Measurements from ENCODE around the gene ISL2. TPM values are rescaled to one million over a fixed set of nuclear protein-coding genes. Genes with fewer than 3 reads are reported as not detected.

Gene ISL2
- total RNA-seq, 1 donor from 2014 or later = 4.5 TPM

GRCh38 chr15:76321602-76322001 is 15.0 kb upstream of the ISL2 start:
- DNase-seq (ENCODE audit: extremely low spot score, unreplicated experiment) = no peak
- TF ChIP-seq CTCF (conservative IDR thresholded peaks at IDR 0.05) = no peak
- Mint-ChIP-seq H3K4me3 (no peak overlapping the region), H3K4me1 (ENCODE audit: unreplicated experiment) (no peaks in the 10 kb centered on the region), H3K27ac (no peak overlapping the region), H3K36me3 (no peaks in the 10 kb centered on the region), H3K9me3 (no peaks in the 10 kb centered on the region), H3K27me3 (peaks cover 29% of the 10 kb centered on the region)

- Mint-ChIP-seq H3K36me3 (no peaks in the 10 kb centered on the region), H3K4me3 (no peak overlapping the region), H3K4me1 (ENCODE audit: unreplicated experiment) (no peaks in the 10 kb centered on the region), H3K27me3 (peaks cover 41% of the 10 kb centered on the region), H3K27ac (no peak overlapping the region), H3K9me3 (no peaks in the 10 kb centered on the region)
- DNase-seq (ENCODE audit: extremely low spot score, unreplicated experiment) = no peak
- no peak for TF ChIP-seq CTCF (conservative IDR thresholded peaks at IDR 0.05)
These were observed 12.5 kb upstream of the ISL2 start for GRCh38 chr15:76324066-76324465.

- H3K4me1 Mint-ChIP-seq (ENCODE audit: unreplicated experiment) = no peaks in the 10 kb centered on the region
These were observed 10.9 kb upstream of the ISL2 start for GRCh38 chr15:76325704-76326103.

GRCh38 chr15:76327191-76328105 is 9.1 kb upstream of the ISL2 start:
- Mint-ChIP-seq H3K36me3 (no peaks in the 10 kb centered on the region), H3K27ac (no peak overlapping the region), H3K27me3 (peaks cover 53% of the 10 kb centered on the region), H3K4me3 (no peak overlapping the region), H3K9me3 (no peaks in the 10 kb centered on the region), H3K4me1 (ENCODE audit: unreplicated experiment) (no peaks in the 10 kb centered on the region)
- TF ChIP-seq CTCF (conservative IDR thresholded peaks at IDR 0.05) = no peak
- no peak for DNase-seq (ENCODE audit: extremely low spot score, unreplicated experiment)

More at GRCh38 chr15:76325704-76326103, 10.9 kb upstream of the ISL2 start:
- H3K9me3 Mint-ChIP-seq = no peaks in the 10 kb centered on the region
- TF ChIP-seq CTCF (conservative IDR thresholded peaks at IDR 0.05) = no peak
- peaks cover 54% of the 10 kb centered on the region for H3K27me3 Mint-ChIP-seq
- no peak overlapping the region for H3K4me3 Mint-ChIP-seq
- no peak for DNase-seq (ENCODE audit: extremely low spot score, unreplicated experiment)
- no peaks in the 10 kb centered on the region for H3K36me3 Mint-ChIP-seq
- no peak overlapping the region for H3K27ac Mint-ChIP-seq

- Mint-ChIP-seq H3K27me3 (peaks cover 57% of the 10 kb centered on the region), H3K9me3 (no peaks in the 10 kb centered on the region), H3K36me3 (no peaks in the 10 kb centered on the region), H3K4me3 (no peak overlapping the region), H3K4me1 (ENCODE audit: unreplicated experiment) (no peaks in the 10 kb centered on the region), H3K27ac (no peak overlapping the region)
- TF ChIP-seq CTCF (conservative IDR thresholded peaks at IDR 0.05) = no peak
- DNase-seq (ENCODE audit: extremely low spot score, unreplicated experiment) = no peak
These were observed 8.4 kb upstream of the ISL2 start for GRCh38 chr15:76328106-76328696.

Data from type B pancreatic cell (in vitro differentiated cells).